Adipocyte (in vitro differentiated cells): ENCODE results near the gene NCMAP.
A peak's percentile ranks its signal among the peaks of the same experiment; 100 is the strongest.

Source experiments
- DNase-seq: peaks from one replicate; pipeline ENCODE4 v3.0.0-alpha.2; 2015; ENCODE audit warnings: low read depth
- H3K27me3 ChIP-seq: replicated peaks from 2 replicates; pipeline ENCODE4 v1.7.0; 2013; ENCODE audit warnings: mild to moderate bottlenecking, low read length, moderate library complexity; ENCODE audit not compliant: control insufficient read depth, insufficient read depth
- H3K36me3 ChIP-seq: 2 replicates; pipeline ENCODE4 v1.7.0; 2013; ENCODE audit warnings: low read length, mild to moderate bottlenecking, moderate library complexity; ENCODE audit not compliant: control insufficient read depth, insufficient read depth, severe bottlenecking
- H3K4me1 ChIP-seq: 2 replicates; pipeline ENCODE4 v1.7.0; 2013; ENCODE audit warnings: mild to moderate bottlenecking, low read length, moderate library complexity; ENCODE audit not compliant: control insufficient read depth, insufficient read depth
- H3K4me3 ChIP-seq: 2 replicates; pipeline ENCODE4 v1.7.0; 2013; ENCODE audit warnings: mild to moderate bottlenecking, low read length, moderate library complexity
- H3K9ac ChIP-seq: 2 replicates; pipeline ENCODE4 v1.7.0; 2013; ENCODE audit warnings: mild to moderate bottlenecking, low read length, moderate library complexity
- H3K9me3 ChIP-seq: 2 replicates; pipeline ENCODE4 v1.7.0; 2013; ENCODE audit warnings: mild to moderate bottlenecking, low read length, moderate library complexity; ENCODE audit not compliant: control insufficient read depth

NCMAP gene

DNA sequence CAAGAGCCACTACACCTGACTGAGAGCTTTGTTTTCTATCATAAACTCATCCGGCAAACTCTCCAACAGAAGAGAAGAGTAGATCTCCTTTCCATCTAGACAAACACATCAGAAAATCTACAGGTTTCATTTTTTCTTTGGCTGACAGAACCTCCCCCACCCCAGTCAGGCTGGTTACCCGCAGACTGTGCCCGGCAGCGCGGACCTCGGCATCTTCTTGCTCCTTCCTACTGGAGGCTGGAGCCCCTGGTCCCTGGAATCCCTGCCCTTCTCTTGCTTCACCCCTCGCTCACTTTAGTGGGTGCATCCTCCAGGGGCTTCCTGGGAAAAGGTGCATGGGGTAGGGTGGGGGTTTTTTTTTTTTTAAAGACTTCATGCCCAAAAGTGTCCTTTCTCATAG lies 23.0 kb downstream of the NCMAP start:
- Histone ChIP-seq H3K4me1 (no peaks in the 10 kb centered on the region), H3K36me3 (no peaks in the 10 kb centered on the region), H3K4me3 (no peak overlapping the region), H3K9ac (no peak overlapping the region), H3K9me3 (peaks cover 17% of the 10 kb centered on the region), H3K27me3 (peaks cover 38% of the 10 kb centered on the region)
- no peak for DNase-seq

GRCh38 chr1:24580756-24581155 lies 24.9 kb downstream of the NCMAP start:
- Histone ChIP-seq H3K9me3 (peaks cover 17% of the 10 kb centered on the region), H3K4me3 (no peak overlapping the region), H3K9ac (no peak overlapping the region), H3K36me3 (no peaks in the 10 kb centered on the region), H3K27me3 (peaks cover 47% of the 10 kb centered on the region), H3K4me1 (no peaks in the 10 kb centered on the region)
- no peak for DNase-seq

- no peak overlapping the region for H3K4me3 ChIP-seq
- H3K36me3 ChIP-seq = no peaks in the 10 kb centered on the region
- H3K27me3 ChIP-seq = peaks cover 41% of the 10 kb centered on the region
- no peak overlapping the region for H3K9ac ChIP-seq
- peaks cover 11% of the 10 kb centered on the region for H3K9me3 ChIP-seq
- H3K4me1 ChIP-seq = no peaks in the 10 kb centered on the region
- DNase-seq = no peak
These were observed 28.3 kb downstream of the NCMAP start for GRCh38 chr1:24584171-24584647.

GRCh38 chr1:24586119-24586518 lies 30.2 kb downstream of the NCMAP start:
- Histone ChIP-seq H3K9ac (no peak overlapping the region), H3K4me1 (no peaks in the 10 kb centered on the region), H3K27me3 (peaks cover 37% of the 10 kb centered on the region), H3K9me3 (peaks cover 6% of the 10 kb centered on the region), H3K36me3 (no peaks in the 10 kb centered on the region), H3K4me3 (no peak overlapping the region)
- DNase-seq = no peak

GRCh38 chr1:24586970-24587820 lies 31.3 kb downstream of the NCMAP start:
- no peak overlapping the region for H3K4me3 ChIP-seq
- H3K36me3 ChIP-seq = no peaks in the 10 kb centered on the region
- peaks cover 4% of the 10 kb centered on the region for H3K9me3 ChIP-seq
- peak; percentile 41 for DNase-seq
- no peaks in the 10 kb centered on the region for H3K4me1 ChIP-seq
- no peak overlapping the region for H3K9ac ChIP-seq
- peaks cover 33% of the 10 kb centered on the region for H3K27me3 ChIP-seq

DNA sequence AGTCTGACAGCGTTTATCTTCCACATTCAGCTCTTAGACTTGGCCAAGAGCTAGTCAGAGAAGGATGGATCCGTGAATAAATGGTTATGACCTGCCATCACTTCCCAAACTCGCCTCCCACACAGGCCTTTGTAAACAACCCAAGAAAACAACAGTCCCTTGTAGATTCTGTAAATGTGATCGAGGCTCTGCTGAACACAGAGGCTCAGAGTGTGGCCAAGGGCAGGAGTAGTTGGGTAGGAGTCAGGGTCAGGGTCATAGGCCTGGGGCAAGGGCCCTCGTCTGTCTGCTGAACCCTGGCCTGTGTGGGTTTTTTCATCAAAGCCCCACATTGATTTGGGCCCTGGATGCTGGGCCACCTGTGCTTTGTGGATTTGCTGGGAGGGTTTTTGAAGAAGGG lies 32.7 kb downstream of the NCMAP start:
- DNase-seq = no peak
- Histone ChIP-seq H3K4me3 (no peak overlapping the region), H3K4me1 (no peaks in the 10 kb centered on the region), H3K36me3 (no peaks in the 10 kb centered on the region), H3K9ac (no peak overlapping the region), H3K9me3 (no peaks in the 10 kb centered on the region), H3K27me3 (peaks cover 32% of the 10 kb centered on the region)

DNA sequence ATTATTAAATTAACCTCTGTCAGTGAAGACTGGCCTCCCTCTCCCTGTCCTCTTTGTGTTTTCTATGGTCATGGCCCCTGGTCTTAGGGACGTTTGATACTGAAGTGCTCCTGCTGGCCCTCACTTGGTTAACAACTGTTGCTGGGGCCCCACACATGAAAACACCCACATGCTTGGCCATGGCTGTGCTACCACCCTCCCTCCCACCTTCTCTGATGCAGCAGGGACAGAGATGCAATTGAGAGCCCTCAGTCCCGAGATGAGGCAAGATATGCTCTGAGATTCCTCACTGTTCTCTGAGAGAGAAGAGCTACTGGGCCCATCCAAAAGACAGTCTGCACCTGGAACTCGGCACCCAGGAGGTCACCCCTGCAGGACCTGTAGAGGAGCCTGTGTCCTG lies 33.3 kb downstream of the NCMAP start:
- Histone ChIP-seq H3K4me3 (no peak overlapping the region), H3K9ac (no peak overlapping the region), H3K4me1 (no peaks in the 10 kb centered on the region), H3K9me3 (no peaks in the 10 kb centered on the region), H3K36me3 (no peaks in the 10 kb centered on the region), H3K27me3 (peaks cover 26% of the 10 kb centered on the region)
- DNase-seq = no peak

GRCh38 chr1:24591781-24592180 lies 35.9 kb downstream of the NCMAP start:
- DNase-seq = no peak
- Histone ChIP-seq H3K4me1 (no peaks in the 10 kb centered on the region), H3K4me3 (no peak overlapping the region)

GRCh38 chr1:24594328-24594598 lies 38.4 kb downstream of the NCMAP start:
- Histone ChIP-seq H3K27me3 (peaks cover 10% of the 10 kb centered on the region), H3K4me3 (no peak overlapping the region), H3K9ac (no peak overlapping the region), H3K4me1 (no peaks in the 10 kb centered on the region), H3K9me3 (no peaks in the 10 kb centered on the region), H3K36me3 (no peaks in the 10 kb centered on the region)
- DNase-seq = no peak

More at GRCh38 chr1:24591781-24592180, 35.9 kb downstream of the NCMAP start:
- Histone ChIP-seq H3K9me3 (no peaks in the 10 kb centered on the region), H3K9ac (no peak overlapping the region), H3K27me3 (peaks cover 11% of the 10 kb centered on the region), H3K36me3 (no peaks in the 10 kb centered on the region)

- H3K4me3 ChIP-seq = no peak overlapping the region
- H3K4me1 ChIP-seq = peaks cover 8% of the 10 kb centered on the region
- H3K36me3 ChIP-seq = no peaks in the 10 kb centered on the region
- no peak overlapping the region for H3K9ac ChIP-seq
- H3K9me3 ChIP-seq = no peaks in the 10 kb centered on the region
- no peak for DNase-seq
- H3K27me3 ChIP-seq = peaks cover 3% of the 10 kb centered on the region
These were observed 40.6 kb downstream of the NCMAP start for GRCh38 chr1:24596401-24596880.

GRCh38 chr1:24599265-24599664 lies 43.4 kb downstream of the NCMAP start:
- Histone ChIP-seq H3K4me3 (no peak overlapping the region), H3K9ac (no peak overlapping the region), H3K9me3 (no peaks in the 10 kb centered on the region), H3K27me3 (peaks cover 3% of the 10 kb centered on the region), H3K4me1 (peaks cover 8% of the 10 kb centered on the region), H3K36me3 (no peaks in the 10 kb centered on the region)
- DNase-seq = no peak

GRCh38 chr1:24600551-24600950 lies 44.7 kb downstream of the NCMAP start:
- peak overlapping the region; percentile 25 for H3K4me3 ChIP-seq
- H3K27me3 ChIP-seq = peaks cover under 1% of the 10 kb centered on the region
- peaks cover 8% of the 10 kb centered on the region for H3K4me1 ChIP-seq
- no peaks in the 10 kb centered on the region for H3K36me3 ChIP-seq
- DNase-seq = no peak
- no peaks in the 10 kb centered on the region for H3K9me3 ChIP-seq
- peak overlapping the region; percentile 5 for H3K9ac ChIP-seq
